Body of pancreas (tissue), 4 donors: ENCODE measurements around the gene MYO7B. TPM values are rescaled to one million over a fixed set of nuclear protein-coding genes. Genes with fewer than 3 reads are reported as not detected.
"Not testable (repeated sequence)": the region's sequence is repeated elsewhere in the genome, so short reads cannot be mapped to it uniquely, and the experiment has no call there.

ENCODE experiments used
- ATAC-seq: fragments of 150-250 bp; one replicate; pipeline ENCODE4 v1.9.1; 2016
- DNase-seq, 4 donors: peaks; one replicate each; pipeline ENCODE4 v3.0.0-alpha.2; 2019
- H3K27ac ChIP-seq, 4 donors: fragments of 200-600 bp; sonication (generic); 1 replicate in 3 of 4; 2 replicates in 1 of 4; pipeline versions ENCODE4 v1.5.1 to v1.6.1; 2016 to 2019; ENCODE audit warnings: mild to moderate bottlenecking in 1 of 4, mixed read lengths in 1 of 4, moderate library complexity in 1 of 4
- H3K27me3 ChIP-seq, 2 donors: fragments of 200-600 bp; sonication (generic); one replicate each; pipeline ENCODE4 v1.6.0; 2016; ENCODE audit warnings: mild to moderate bottlenecking in 1 of 2
- H3K36me3 ChIP-seq, 2 donors: fragments of 200-600 bp; sonication (generic); replicated peaks in 1 of 2; 2 replicates each; pipeline ENCODE4 v1.5.1; 2016; ENCODE audit warnings: low read depth in 2 of 2; ENCODE audit not compliant: insufficient read depth in 1 of 2
- H3K4me1 ChIP-seq: fragments of 200-600 bp; sonication (generic); one replicate; pipeline ENCODE4 v1.6.0; 2016
- H3K4me3 ChIP-seq, 2 donors: fragments of 200-600 bp; sonication (generic); 1 replicate in 1 of 2; 2 replicates in 1 of 2; pipeline ENCODE4 v1.5.1; 2016 to 2019
- H3K9me3 ChIP-seq, 3 donors: fragments of 200-600 bp; sonication (generic); 1 replicate in 2 of 3; 2 replicates in 1 of 3; pipeline ENCODE4 v1.5.1; 2016
- CTCF ChIP-seq, 7 experiments: fragments of 450-650 bp in 4 of 7; fragments of 200-600 bp in 3 of 7; sonication (generic) in 3 of 7; IDR thresholded peaks; one replicate each; pipeline ENCODE4 v1.5.1; 2016 to 2019; ENCODE audit warnings: antibody characterized with exemption in 7 of 7
- POLR2A ChIP-seq, 3 donors: fragments of 450-650 bp; IDR thresholded peaks; one replicate each; pipeline ENCODE4 v1.6.1; 2016; ENCODE audit warnings: antibody characterized with exemption in 3 of 3, mild to moderate bottlenecking in 2 of 3
- WGBS, 2 donors: methylation state at CpG; one replicate each; pipeline ENCODE4 v1.1.5; 2017; 5-methylcytosine and 5-hydroxymethylcytosine counted together
- intact Hi-C: fragments of 100-400 bp; cut with DNase I; formaldehyde crosslinking; loops from one replicate; pipeline ENCODE4 v1.15.1; 2023
- total RNA-seq, 2 donors: library from RNA; depleted of rRNA; stranded (reverse); fragments of >200 nt; gene quantifications; one replicate each; pipeline ENCODE4 v1.1.0, GENCODE V29; 2016

Gene MYO7B
- total RNA-seq, 2 donors from 2014 or later = 0.33 to 1.8 TPM

- ATAC-seq = peak; percentile 33
- Histone ChIP-seq H3K9me3 (no peaks in the 10 kb centered on the region), H3K36me3 (peaks cover 0 to 4% of the 10 kb centered on the region in 2 donors), H3K4me3 (no peak overlapping the region), H3K27ac (no peak overlapping the region), H3K27me3 (no peaks in the 10 kb centered on the region), H3K4me1 (peaks cover 6% of the 10 kb centered on the region)
- TF ChIP-seq POLR2A (IDR thresholded peaks at IDR 0.05) (no peak), CTCF (IDR thresholded peaks at IDR 0.05) (no peak)
- DNase-seq = peak in 2 of 4 donors; percentile 29 to 59
- WGBS, 2 donors = 92 to 95% methylated on average over 14 of the region's 14 CpGs
- intact Hi-C loops = no loop called here
Measured at GRCh38 chr2:127516041-127516762, 19.3 kb upstream of the MYO7B start.

GRCh38 chr2:127517465-127517864, 18.0 kb upstream of the MYO7B start:
- DNase-seq = no peak
- no peak overlapping the region for H3K27ac ChIP-seq

GRCh38 chr2:127520424-127520823, 15.1 kb upstream of the MYO7B start:
- DNase-seq (no peak), ATAC-seq (no peak)
- 95 to 97% methylated on average over 4 of the region's 4 CpGs for WGBS, 2 donors
- H3K4me3 ChIP-seq = no peak overlapping the region
- H3K27me3 ChIP-seq = no peaks in the 10 kb centered on the region
- intact Hi-C loops = no loop called here
- TF ChIP-seq CTCF (IDR thresholded peaks at IDR 0.05) = no peak
- TF ChIP-seq POLR2A (IDR thresholded peaks at IDR 0.05) = no peak
- H3K9me3 ChIP-seq = no peaks in the 10 kb centered on the region
- H3K27ac ChIP-seq = no peak overlapping the region
- H3K36me3 ChIP-seq = peaks cover 0 to 4% of the 10 kb centered on the region in 2 donors
- peaks cover 17% of the 10 kb centered on the region for H3K4me1 ChIP-seq

More at GRCh38 chr2:127517465-127517864, 18.0 kb upstream of the MYO7B start:
- intact Hi-C loops = no loop called here
- Histone ChIP-seq H3K4me1 (peaks cover 6% of the 10 kb centered on the region), H3K36me3 (peaks cover 0 to 4% of the 10 kb centered on the region in 2 donors), H3K27me3 (no peaks in the 10 kb centered on the region), H3K4me3 (no peak overlapping the region), H3K9me3 (no peaks in the 10 kb centered on the region)
- ATAC-seq = no peak
- TF ChIP-seq CTCF (IDR thresholded peaks at IDR 0.05) (no peak), POLR2A (IDR thresholded peaks at IDR 0.05) (no peak)
- WGBS, 2 donors = 88 to 89% methylated on average over 2 of the region's 2 CpGs

GRCh38 chr2:127523269-127523939, 12.1 kb upstream of the MYO7B start:
- Histone ChIP-seq H3K36me3 (no peaks in the 10 kb centered on the region), H3K4me1 (peaks cover 20% of the 10 kb centered on the region), H3K4me3 (no peak overlapping the region), H3K27me3 (no peaks in the 10 kb centered on the region), H3K27ac (no peak overlapping the region), H3K9me3 (no peaks in the 10 kb centered on the region)
- TF ChIP-seq CTCF (IDR thresholded peaks at IDR 0.05) = no peak
- TF ChIP-seq POLR2A (IDR thresholded peaks at IDR 0.05) = no peak
- intact Hi-C loops = no loop called here
- WGBS, 2 donors = 70 to 79% methylated on average over 8 of the region's 8 CpGs
- ATAC-seq (no peak), DNase-seq (no peak)

- WGBS, 2 donors = 93 to 97% methylated on average over 7 of the region's 7 CpGs
Measured at GRCh38 chr2:127524198-127524834, 11.2 kb upstream of the MYO7B start.

More at GRCh38 chr2:127524198-127524834, 11.2 kb upstream of the MYO7B start:
- H3K4me3 ChIP-seq, H3K27me3 ChIP-seq, H3K36me3 ChIP-seq, ATAC-seq, intact Hi-C loops, DNase-seq, H3K27ac ChIP-seq, H3K9me3 ChIP-seq: not testable (repeated sequence)
- peaks cover 20% of the 10 kb centered on the region for H3K4me1 ChIP-seq
